ENCODE measurements around the gene STAG1.

- TF ChIP-seq KLF9 (tag by site-specific recombination; IDR thresholded peaks at IDR 0.05; ENCODE audit: low read depth) (no peak), CTCF (tag by site-specific recombination; IDR thresholded peaks at IDR 0.05) (no peak), ZBTB7A (tag by site-specific recombination; IDR thresholded peaks at IDR 0.05; ENCODE audit: low read depth) (no peak), ZSCAN30 (tag by site-specific recombination; IDR thresholded peaks at IDR 0.05) (no peak), ZNF23 (tag by site-specific recombination; IDR thresholded peaks at IDR 0.05; ENCODE audit: borderline replicate concordance) (no peak), ZNF48 (tag by site-specific recombination; IDR thresholded peaks at IDR 0.05) (no peak), ZNF341 (tag by site-specific recombination; IDR thresholded peaks at IDR 0.05; ENCODE audit: low read depth) (no peak), ZNF701 (tag by site-specific recombination; IDR thresholded peaks at IDR 0.05) (no peak), SCRT2 (tag by site-specific recombination; IDR thresholded peaks at IDR 0.05) (no peak), ZNF707 (tag by site-specific recombination; IDR thresholded peaks at IDR 0.05) (no peak), MYNN (tag by site-specific recombination; IDR thresholded peaks at IDR 0.05; ENCODE audit: borderline replicate concordance) (no peak), ZNF768 (tag by site-specific recombination; IDR thresholded peaks at IDR 0.05) (no peak), HOXA7 (CRISPR knock-in tag; IDR thresholded peaks at IDR 0.05; ENCODE audit: borderline replicate concordance) (no peak), PRDM10 (tag by site-specific recombination; IDR thresholded peaks at IDR 0.05) (no peak)
These were observed 419.9 kb downstream of the STAG1 start for GRCh38 chr3:136332302-136332701.
